WTC11 (cell line): ENCODE results near the gene ERAP2. TPM values are rescaled to one million over a fixed set of nuclear protein-coding genes. Genes with fewer than 3 reads are reported as not detected.

Source experiments
- ATAC-seq: fragments of 200-7000 bp; cut with Tn5 transposase; 2 replicates; pipeline ENCODE4 v1.10.0; 2021; ENCODE audit warnings: mild to moderate bottlenecking, moderate library complexity
- CTCF ChIA-PET: fragments of 300-600 bp; sonication (Branson Sonifier 250); formaldehyde crosslinking; loops from one replicate; lab custom pipeline; 2021; ENCODE audit warnings: antibody characterized with exemption; lab: Charles Lee
- POLR2A ChIA-PET: fragments of 350-600 bp; sonication (Branson Sonifier 250); formaldehyde crosslinking; loops from one replicate; lab custom pipeline; 2021; ENCODE audit warnings: antibody characterized with exemption; lab: Charles Lee
- DNase-seq: peaks from one replicate; pipeline ENCODE4 v3.0.0; 2021; ENCODE audit warnings: low spot score
- H3K27ac Mint-ChIP-seq: 2 replicates; pipeline ENCODE4 v1.8.0; 2021; ENCODE audit warnings: mixed read lengths
- H3K27me3 Mint-ChIP-seq: 2 replicates; pipeline ENCODE4 v1.8.0; 2021; ENCODE audit warnings: low read depth, mild to moderate bottlenecking, moderate library complexity, mixed read lengths
- H3K36me3 Mint-ChIP-seq: 2 replicates; pipeline ENCODE4 v1.8.0; 2021; ENCODE audit warnings: mixed read lengths
- H3K4me1 Mint-ChIP-seq: 2 replicates; pipeline ENCODE4 v1.8.0; 2022; ENCODE audit warnings: mixed read lengths
- H3K4me3 Mint-ChIP-seq: 2 replicates; pipeline ENCODE4 v1.8.0; 2021; ENCODE audit warnings: mild to moderate bottlenecking, moderate library complexity, mixed read lengths
- H3K9me3 Mint-ChIP-seq: 2 replicates; pipeline ENCODE4 v1.8.0; 2021; ENCODE audit warnings: mixed read lengths
- ATF6 ChIP-seq: sonication (generic); formaldehyde crosslinking; IDR thresholded peaks from 2 replicates; pipeline ENCODE4 v1.8.1; 2023; ENCODE audit warnings: mild to moderate bottlenecking, missing genetic modification reagents
- FOXP4 ChIP-seq: sonication (generic); formaldehyde crosslinking; IDR thresholded peaks from 2 replicates; pipeline ENCODE4 v1.8.0; 2022; ENCODE audit warnings: mild to moderate bottlenecking, missing genetic modification reagents
- HMGA2 ChIP-seq: fragments of 250-450 bp; sonication (Bioruptor Pico); IDR thresholded peaks from 2 replicates; pipeline ENCODE4 v1.4.0; 2021; ENCODE audit warnings: mild to moderate bottlenecking, moderate library complexity
- JAZF1 ChIP-seq: fragments of 250-450 bp; sonication (Bioruptor Pico); IDR thresholded peaks from 2 replicates; pipeline ENCODE4 v1.9.0; 2021; ENCODE audit warnings: moderate library complexity, mild to moderate bottlenecking, inconsistent platforms
- MXD4 ChIP-seq: fragments of 250-450 bp; sonication (Bioruptor Pico); IDR thresholded peaks from 2 replicates; pipeline ENCODE4 v1.8.0; 2021; ENCODE audit warnings: mild to moderate bottlenecking, moderate library complexity, borderline replicate concordance
- MYBL2 ChIP-seq: sonication (generic); formaldehyde crosslinking; IDR thresholded peaks from 2 replicates; pipeline ENCODE4 v1.8.1; 2023; ENCODE audit warnings: mild to moderate bottlenecking, moderate library complexity, missing genetic modification reagents
- NR2C2 ChIP-seq: sonication (generic); formaldehyde crosslinking; IDR thresholded peaks from 2 replicates; pipeline ENCODE4 v1.8.0; 2022; ENCODE audit warnings: mild to moderate bottlenecking, missing genetic modification reagents
- OVOL2 ChIP-seq: fragments of 250-450 bp; sonication (Bioruptor Pico); IDR thresholded peaks from 2 replicates; pipeline ENCODE4 v1.9.0; 2021; ENCODE audit warnings: mild to moderate bottlenecking, borderline replicate concordance
- PREB ChIP-seq: sonication (generic); formaldehyde crosslinking; IDR thresholded peaks from 2 replicates; pipeline ENCODE4 v1.8.1; 2022; ENCODE audit warnings: mild to moderate bottlenecking, missing genetic modification reagents, moderate library complexity, borderline replicate concordance
- PRRX2 ChIP-seq: fragments of 250-450 bp; sonication (Bioruptor Pico); IDR thresholded peaks from 2 replicates; pipeline ENCODE4 v1.8.0; 2021; ENCODE audit warnings: mild to moderate bottlenecking
- SMAD3 ChIP-seq: sonication (generic); formaldehyde crosslinking; IDR thresholded peaks from 2 replicates; pipeline ENCODE4 v1.8.0; 2022; ENCODE audit warnings: missing genetic modification reagents, mild to moderate bottlenecking, borderline replicate concordance
- TCF7 ChIP-seq: sonication (generic); formaldehyde crosslinking; IDR thresholded peaks from 2 replicates; pipeline ENCODE4 v1.8.0; 2022; ENCODE audit warnings: mild to moderate bottlenecking, low read depth, missing genetic modification reagents, moderate library complexity
- TEAD1 ChIP-seq: sonication (generic); formaldehyde crosslinking; IDR thresholded peaks from 2 replicates; pipeline ENCODE4 v1.8.0; 2022; ENCODE audit warnings: mild to moderate bottlenecking, missing genetic modification reagents
- USF1 ChIP-seq: sonication (generic); formaldehyde crosslinking; IDR thresholded peaks from 2 replicates; pipeline ENCODE4 v1.8.0; 2022; ENCODE audit warnings: mild to moderate bottlenecking, missing genetic modification reagents
- ZNF121 ChIP-seq: sonication (generic); formaldehyde crosslinking; IDR thresholded peaks from 2 replicates; pipeline ENCODE4 v1.8.0; 2023; ENCODE audit warnings: missing genetic modification reagents
- ZNF219 ChIP-seq: sonication (generic); formaldehyde crosslinking; IDR thresholded peaks from 2 replicates; pipeline ENCODE4 v1.8.0; 2023; ENCODE audit warnings: missing genetic modification reagents, mild to moderate bottlenecking, borderline replicate concordance
- ZNF232 ChIP-seq: sonication (generic); formaldehyde crosslinking; IDR thresholded peaks from 2 replicates; pipeline ENCODE4 v1.8.0; 2022; ENCODE audit warnings: mild to moderate bottlenecking, missing genetic modification reagents
- ZNF416 ChIP-seq: fragments of 250-450 bp; sonication (Bioruptor Pico); IDR thresholded peaks from 2 replicates; pipeline ENCODE4 v1.9.0; 2021; ENCODE audit warnings: mild to moderate bottlenecking, inconsistent platforms
- ZNF423 ChIP-seq: fragments of 250-450 bp; sonication (Bioruptor Pico); IDR thresholded peaks from 2 replicates; pipeline ENCODE4 v2.1.2; 2022; ENCODE audit warnings: mild to moderate bottlenecking, moderate library complexity
- ZNF671 ChIP-seq: fragments of 250-450 bp; sonication (Bioruptor Pico); IDR thresholded peaks from 2 replicates; pipeline ENCODE4 v1.8.0; 2021; ENCODE audit warnings: mild to moderate bottlenecking
- ZSCAN18 ChIP-seq: fragments of 250-450 bp; sonication (Bioruptor Pico); IDR thresholded peaks from 2 replicates; pipeline ENCODE4 v2.1.2; 2022; ENCODE audit warnings: mild to moderate bottlenecking, moderate library complexity
- total RNA-seq: library from RNA; stranded (reverse); gene quantifications from 3 replicates; pipeline ENCODE4 v1.2.3, GENCODE V29; 2021

ERAP2 gene
- total RNA-seq, 1 experiment from 2014 or later: 0.13 TPM

- peaks cover 20% of the 10 kb centered on the region for H3K9me3 Mint-ChIP-seq
- ATAC-seq (no peak), DNase-seq (no peak)
- peaks cover 2% of the 10 kb centered on the region; the same call in 1 of the 2 replicates for H3K4me1 Mint-ChIP-seq
- H3K36me3 Mint-ChIP-seq: peaks cover 8% of the 10 kb centered on the region
- CTCF ChIA-PET: no interaction called here
- POLR2A ChIA-PET: no interaction called here
- H3K4me3 Mint-ChIP-seq: no peak overlapping the region
- no peak overlapping the region; the same call in 1 of the 2 replicates for H3K27ac Mint-ChIP-seq
- no peaks in the 10 kb centered on the region for H3K27me3 Mint-ChIP-seq
- no peak for TF ChIP-seq MXD4 (CRISPR knock-in tag)
- TF ChIP-seq, all 79 proteins: peak for 0
These were observed 24.8 kb upstream of the ERAP2 start for GRCh38 chr5:96851312-96852062.

GRCh38 chr5:96852759-96853158, 23.5 kb upstream of the ERAP2 start:
- CTCF ChIA-PET: no interaction called here
- Mint-ChIP-seq H3K9me3 (peaks cover 20% of the 10 kb centered on the region), H3K4me1 (peaks cover 2% of the 10 kb centered on the region; the same call in 1 of the 2 replicates), H3K36me3 (peaks cover 8% of the 10 kb centered on the region), H3K27ac (no peak overlapping the region), H3K4me3 (no peak overlapping the region), H3K27me3 (no peaks in the 10 kb centered on the region)
- DNase-seq: no peak
- TF ChIP-seq ZNF671 (CRISPR knock-in tag) (no peak), ZNF121 (CRISPR knock-in tag) (no peak), OVOL2 (CRISPR knock-in tag) (no peak), ZSCAN18 (no peak), HMGA2 (CRISPR knock-in tag) (no peak), PRRX2 (CRISPR knock-in tag) (no peak)
- POLR2A ChIA-PET: no interaction called here
- ATAC-seq: no peak

- TF ChIP-seq FOXP4 (CRISPR knock-in tag): no peak
- TF ChIP-seq ZNF416: no peak
- no peak for TF ChIP-seq PREB (CRISPR knock-in tag)
- no peak for TF ChIP-seq MYBL2
- no peak for TF ChIP-seq SMAD3 (CRISPR knock-in tag)
- no peak for TF ChIP-seq TEAD1 (CRISPR knock-in tag)
- ATAC-seq (no peak), DNase-seq (no peak)
- Mint-ChIP-seq H3K27ac (no peak overlapping the region), H3K36me3 (peaks cover under 1% of the 10 kb centered on the region; the same call in 1 of the 2 replicates), H3K4me3 (no peak overlapping the region), H3K9me3 (peaks cover 10% of the 10 kb centered on the region), H3K4me1 (peaks cover 2% of the 10 kb centered on the region; the same call in 1 of the 2 replicates), H3K27me3 (no peaks in the 10 kb centered on the region)
- CTCF ChIA-PET: no interaction called here
- POLR2A ChIA-PET: interaction anchor here (0.5 kb wide), 1 partner anchor 46 kb away, joined by 3 read pairs; the partner anchor contains the start of gene ERAP1
These were observed 22.2 kb upstream of the ERAP2 start for GRCh38 chr5:96854067-96854466.

- CTCF ChIA-PET: no interaction called here
- H3K27me3 Mint-ChIP-seq: no peaks in the 10 kb centered on the region
- ATAC-seq (no peak), DNase-seq (no peak)
- H3K4me3 Mint-ChIP-seq: no peak overlapping the region
- no peaks in the 10 kb centered on the region for H3K36me3 Mint-ChIP-seq
- POLR2A ChIA-PET: no interaction called here
- H3K27ac Mint-ChIP-seq: no peak overlapping the region
- H3K9me3 Mint-ChIP-seq: no peaks in the 10 kb centered on the region
- H3K4me1 Mint-ChIP-seq: peaks cover 2% of the 10 kb centered on the region; the same call in 1 of the 2 replicates
- TF ChIP-seq ZNF219 (CRISPR knock-in tag): no peak
- no peak for TF ChIP-seq USF1 (CRISPR knock-in tag)
- no peak for TF ChIP-seq ZNF423 (CRISPR knock-in tag)
- no peak for TF ChIP-seq NR2C2 (CRISPR knock-in tag)
- TF ChIP-seq TCF7 (CRISPR knock-in tag): no peak
- TF ChIP-seq ZNF232: no peak
- no peak for TF ChIP-seq ATF6 (CRISPR knock-in tag)
- no peak for TF ChIP-seq JAZF1 (CRISPR knock-in tag)
- TF ChIP-seq ZNF416: no peak
These were observed 21.0 kb upstream of the ERAP2 start for GRCh38 chr5:96855031-96855872.
